HG03469 (cell line): Measurements from ENCODE around the gene KIF3B.
"Not testable (repeated sequence)": the region's sequence is repeated elsewhere in the genome, so short reads cannot be mapped to it uniquely, and the experiment has no call there.

ENCODE experiments used
- ATAC-seq: cut with Tn5 transposase; IDR thresholded peaks from one replicate; pipeline ENCODE4 v1.9.1; 2021; ENCODE audit warnings: mild to moderate bottlenecking, moderate library complexity, moderate number of reproducible peaks; ENCODE audit not compliant: unreplicated experiment

KIF3B gene

GRCh38 chr20:32327087-32327681 lies 49.7 kb downstream of the KIF3B start:
- ATAC-seq: no peak

- ATAC-seq: no peak
These were observed 52.5 kb downstream of the KIF3B start for GRCh38 chr20:32329817-32330554.

DNA sequence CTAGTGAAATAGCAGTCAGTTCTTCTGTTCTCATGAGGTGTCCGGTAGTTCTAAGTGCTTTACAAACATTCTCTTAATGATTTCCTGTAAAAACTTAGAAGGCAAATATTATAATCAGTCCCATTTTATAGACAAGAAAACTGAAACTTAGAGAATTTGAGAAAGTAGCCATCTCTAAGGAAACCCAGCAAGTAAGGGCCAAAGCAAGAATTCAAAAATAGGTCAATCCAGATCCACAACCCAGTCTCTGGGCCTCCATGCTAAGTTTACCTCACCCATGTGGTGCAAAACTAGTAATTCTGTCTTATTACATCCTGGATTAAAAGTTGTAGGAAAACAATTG lies 53.1 kb downstream of the KIF3B start:
- ATAC-seq: no peak

- ATAC-seq: no peak
These were observed 55.2 kb downstream of the KIF3B start for GRCh38 chr20:32332614-32333013.

GRCh38 chr20:32333181-32333987 lies 55.9 kb downstream of the KIF3B start:
- no peak for ATAC-seq

- ATAC-seq: no peak
These were observed 56.8 kb downstream of the KIF3B start for GRCh38 chr20:32333988-32334885.

DNA sequence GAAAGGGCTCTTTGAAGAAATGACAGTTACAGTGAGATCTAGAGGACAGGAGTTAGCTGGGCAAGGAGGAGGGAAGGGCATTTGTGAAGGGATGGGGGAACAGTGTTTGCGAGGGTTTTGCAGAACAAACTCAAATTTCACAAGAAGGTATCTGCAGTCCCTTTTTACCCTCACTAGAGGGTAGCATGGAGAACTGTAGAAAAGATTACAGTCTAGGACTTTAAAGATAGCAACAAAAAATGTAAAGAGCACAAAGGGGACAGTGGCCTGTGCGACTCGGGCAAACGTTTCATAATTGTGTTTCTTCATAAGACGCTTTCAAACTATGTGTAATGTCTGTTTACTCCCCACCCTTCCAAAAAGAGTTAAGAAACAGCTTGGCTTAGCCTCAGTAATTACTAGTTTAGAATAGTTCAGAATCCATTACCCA lies 59.5 kb downstream of the KIF3B start:
- no peak for ATAC-seq

GRCh38 chr20:32337937-32338661 lies 60.6 kb downstream of the KIF3B start:
- ATAC-seq: no peak

DNA sequence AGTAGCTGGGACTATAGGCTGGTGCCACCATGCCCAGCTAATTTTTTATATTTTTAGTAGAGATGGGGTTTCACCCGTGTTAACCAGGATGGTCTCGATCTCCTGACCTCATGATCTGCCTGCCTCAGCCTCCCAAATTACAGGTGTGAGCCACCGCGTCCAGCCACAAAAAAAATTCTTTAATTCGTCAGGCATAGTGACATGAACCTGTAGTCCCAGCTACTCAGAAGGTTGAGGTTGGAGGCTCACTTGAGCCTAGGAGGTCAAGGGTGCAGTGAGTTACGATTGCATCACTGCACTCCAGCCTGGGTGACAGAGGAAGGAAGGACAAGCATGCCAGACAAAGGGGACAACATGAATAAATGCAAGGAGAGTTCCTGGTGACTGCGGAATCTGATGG lies 61.2 kb downstream of the KIF3B start:
- ATAC-seq: no peak

GRCh38 chr20:32339116-32339515 lies 61.7 kb downstream of the KIF3B start:
- ATAC-seq: no peak

DNA sequence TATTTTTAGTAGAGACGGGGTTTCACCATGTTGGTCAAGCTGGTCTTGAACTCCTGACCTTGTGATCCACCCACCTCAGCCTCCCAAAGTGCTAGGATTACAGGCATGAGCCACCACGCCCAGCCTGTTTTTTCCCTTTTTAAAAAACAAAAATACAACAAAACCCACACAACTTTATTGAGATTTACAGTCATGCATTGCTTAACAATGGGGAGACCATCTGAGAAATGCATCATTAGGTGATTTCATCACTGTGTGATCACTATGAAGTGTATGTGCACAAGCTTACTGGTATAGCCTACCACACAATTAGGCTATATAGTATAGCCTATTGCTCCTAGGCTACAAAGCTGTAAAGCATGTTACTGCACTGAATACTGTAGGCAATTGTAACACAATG lies 63.6 kb downstream of the KIF3B start:
- ATAC-seq: not testable (repeated sequence)

DNA sequence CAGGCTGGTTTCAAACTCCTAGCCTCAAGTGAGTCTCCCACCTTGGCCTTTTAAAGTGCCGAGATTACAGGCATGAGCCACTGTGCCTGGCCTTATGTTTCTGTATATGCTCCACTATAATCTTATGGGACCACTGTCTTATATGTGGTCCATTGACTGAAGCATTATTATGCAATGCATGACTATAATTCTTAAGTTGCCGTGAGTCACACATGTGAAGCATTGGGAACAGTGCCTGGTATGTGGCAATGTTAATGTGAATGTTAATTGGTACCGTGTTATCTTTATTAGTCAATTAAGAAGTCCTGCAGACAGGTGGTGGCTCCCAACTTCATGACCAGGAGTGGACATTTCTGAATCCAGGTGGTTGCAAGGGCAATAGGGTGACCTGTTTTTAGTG lies 66.0 kb downstream of the KIF3B start:
- no peak for ATAC-seq

GRCh38 chr20:32344835-32345506 lies 67.5 kb downstream of the KIF3B start:
- no peak for ATAC-seq

DNA sequence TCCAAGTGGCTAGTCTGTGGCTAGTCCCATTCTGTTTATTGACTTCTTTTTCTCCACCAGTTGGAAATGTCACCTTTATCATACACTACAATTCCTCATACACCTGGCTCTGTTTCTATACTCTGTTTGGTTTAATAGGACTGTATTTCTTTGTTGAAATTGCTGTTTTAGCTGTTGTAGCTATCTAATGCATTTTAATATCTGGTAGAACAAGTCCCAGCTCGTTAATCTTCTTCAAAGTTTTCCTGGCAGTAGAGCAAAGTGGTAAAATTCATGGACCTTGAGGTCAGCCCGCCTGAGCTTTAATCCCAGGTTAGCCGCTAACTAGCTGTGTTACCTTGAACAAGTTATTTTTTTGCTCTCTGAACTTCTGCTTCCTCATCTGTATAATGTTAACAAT lies 70.8 kb downstream of the KIF3B start:
- no peak for ATAC-seq

GRCh38 chr20:32350421-32350820 lies 73.0 kb downstream of the KIF3B start:
- no peak for ATAC-seq

- ATAC-seq: no peak
These were observed 74.8 kb downstream of the KIF3B start for GRCh38 chr20:32352121-32352720.

DNA sequence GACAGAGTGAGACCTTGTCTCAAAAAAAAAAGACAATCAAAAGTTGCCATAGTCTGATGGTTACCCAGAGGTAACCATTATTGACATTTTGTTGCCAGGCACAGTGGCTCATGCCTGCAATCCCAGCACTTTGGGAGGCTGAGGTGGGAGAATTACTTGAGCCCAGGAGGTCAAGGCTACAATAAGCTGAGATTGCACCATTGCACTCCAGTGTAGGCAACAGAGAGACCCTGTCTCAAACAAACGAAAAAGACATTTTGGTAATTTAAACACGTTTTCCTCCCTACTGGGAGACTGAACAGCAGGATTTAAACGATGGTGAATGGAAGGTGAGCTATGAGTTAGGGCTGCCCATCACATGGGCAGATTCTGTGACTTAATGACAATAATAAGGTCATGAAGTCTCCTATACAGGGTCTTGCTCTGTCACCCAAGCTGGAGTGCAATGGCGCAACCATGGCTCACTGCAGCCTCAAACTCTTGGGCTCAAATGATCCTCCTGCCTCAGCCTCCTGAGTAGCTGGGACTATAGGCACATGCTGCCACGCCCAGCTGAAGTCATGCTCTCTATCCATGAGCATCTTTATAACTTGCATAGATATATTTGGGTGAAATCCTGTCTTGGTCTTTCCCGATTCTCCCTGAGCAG lies 76.5 kb downstream of the KIF3B start:
- no peak for ATAC-seq

DNA sequence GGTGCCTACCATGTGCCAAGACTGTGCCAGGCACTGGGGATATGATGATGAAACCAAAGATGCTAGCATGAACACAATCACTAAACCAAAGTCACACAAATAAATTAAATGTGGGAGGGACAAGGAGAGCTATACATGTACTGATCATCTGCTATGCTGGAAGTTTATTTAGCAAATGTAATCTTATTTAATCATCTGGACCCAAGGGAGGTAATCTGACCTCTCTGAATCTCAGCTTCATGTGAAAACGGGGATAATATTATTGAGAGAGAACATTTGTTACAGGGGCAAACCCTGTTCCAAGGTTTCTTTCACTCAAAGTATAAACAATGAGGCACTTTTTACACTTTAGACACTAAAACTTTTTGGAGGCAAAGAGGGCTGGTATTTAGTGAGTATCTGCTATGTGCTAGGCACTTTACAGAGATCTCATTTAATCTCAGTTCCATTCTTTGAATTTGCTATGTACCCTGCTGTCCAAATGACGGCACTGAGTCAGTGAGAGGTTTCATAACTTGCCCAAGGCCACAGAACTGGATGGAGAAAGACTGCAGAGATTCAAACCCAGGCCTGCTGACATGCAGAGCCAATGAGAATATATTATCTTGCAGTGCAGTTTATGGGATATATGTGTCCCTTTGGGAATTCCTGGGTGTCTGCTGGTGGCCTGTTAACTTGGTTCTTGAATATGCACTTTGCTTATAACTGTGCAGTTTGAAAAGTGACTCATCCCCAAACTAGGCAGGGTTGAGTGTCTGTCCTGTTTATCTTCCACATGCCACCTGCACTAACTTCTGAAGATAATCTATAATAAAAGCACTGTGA lies 77.4 kb downstream of the KIF3B start:
- ATAC-seq: no peak
